Fibroblast of lung (primary cell): ENCODE results near the gene VPS25.

ENCODE experiments used
- CTCF ChIP-seq, 2 donors: IDR thresholded peaks in 1 of 2; conservative IDR thresholded peaks in 1 of 2; 1 replicate in 1 of 2; 2 replicates in 1 of 2; pipeline ENCODE4 v1.5.1; 2011 to 2012; ENCODE audit warnings: low read length in 2 of 2, control low read depth in 1 of 2, inconsistent platforms in 1 of 2, low read depth in 1 of 2, mild to moderate bottlenecking in 1 of 2
- EZH2 ChIP-seq: IDR thresholded peaks from 2 replicates; pipeline ENCODE4 v1.5.1; 2012; ENCODE audit warnings: low read length, control low read depth, mild to moderate bottlenecking; ENCODE audit errors: missing control alignments

GRCh38 chr17:42819939-42820535 lies 46.8 kb downstream of the VPS25 start:
- TF ChIP-seq CTCF (conservative IDR thresholded peaks at IDR 0.05 in 1 of 2, IDR thresholded peaks at IDR 0.05 in 1 of 2; ENCODE audit: low read depth in 1 of 2, low read length in 2 of 2), result peak; percentile 53 to 79
- no peak for TF ChIP-seq EZH2
